GM04503 (cell line): Measurements from ENCODE around the gene MARCHF4.
"Not testable (repeated sequence)": the region's sequence is repeated elsewhere in the genome, so short reads cannot be mapped to it uniquely, and the experiment has no call there.

ENCODE experiments used
- DNase-seq: peaks from one replicate; pipeline ENCODE4 v3.0.0-alpha.2; 2012; ENCODE audit warnings: low read depth

The MARCHF4 gene

GRCh38 chr2:216392018-216392562, 19.8 kb upstream of the MARCHF4 start:
- no peak for DNase-seq

DNA sequence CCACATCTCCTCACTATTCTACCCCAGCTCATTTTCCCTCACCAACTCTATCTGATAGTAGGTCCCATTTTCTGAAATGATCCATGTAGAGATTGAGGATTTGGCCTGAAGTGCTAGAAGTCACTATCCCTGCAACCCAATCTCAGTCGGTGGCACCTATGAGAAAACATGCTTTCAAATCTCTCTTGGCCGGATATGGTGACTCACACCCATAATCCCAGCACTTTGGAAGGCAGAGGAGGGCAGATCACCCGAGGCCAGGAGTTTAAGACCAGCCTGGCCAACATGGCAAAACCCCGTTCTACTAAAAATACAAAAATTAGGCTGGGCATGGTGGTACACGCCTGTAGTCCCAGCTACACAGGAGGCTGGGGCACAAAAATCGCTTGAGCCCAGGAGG, 19.1 kb upstream of the MARCHF4 start:
- no peak for DNase-seq

DNA sequence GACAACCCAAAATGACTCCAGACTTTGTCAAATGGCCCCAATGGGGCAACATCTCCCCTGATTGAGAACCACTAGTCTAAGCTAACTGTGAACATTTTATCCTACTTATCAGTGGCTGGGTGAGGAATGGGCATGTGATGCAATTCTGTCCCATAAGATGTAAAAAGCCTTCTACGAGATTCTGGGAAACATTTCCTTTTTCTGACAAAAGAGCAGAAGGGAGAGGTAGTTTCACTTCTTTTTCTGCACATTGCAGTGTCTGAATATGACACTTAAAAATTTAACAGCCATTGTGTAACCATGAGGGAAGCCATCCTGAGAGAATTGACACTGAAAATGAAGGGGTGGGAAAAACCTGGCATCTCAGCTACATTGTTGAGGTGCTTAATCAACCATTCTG, 17.3 kb upstream of the MARCHF4 start:
- DNase-seq: no peak

GRCh38 chr2:216388046-216388884, 16.0 kb upstream of the MARCHF4 start:
- DNase-seq: no peak

- DNase-seq: no peak
Measured at GRCh38 chr2:216387262-216387661, 15.0 kb upstream of the MARCHF4 start.

DNA sequence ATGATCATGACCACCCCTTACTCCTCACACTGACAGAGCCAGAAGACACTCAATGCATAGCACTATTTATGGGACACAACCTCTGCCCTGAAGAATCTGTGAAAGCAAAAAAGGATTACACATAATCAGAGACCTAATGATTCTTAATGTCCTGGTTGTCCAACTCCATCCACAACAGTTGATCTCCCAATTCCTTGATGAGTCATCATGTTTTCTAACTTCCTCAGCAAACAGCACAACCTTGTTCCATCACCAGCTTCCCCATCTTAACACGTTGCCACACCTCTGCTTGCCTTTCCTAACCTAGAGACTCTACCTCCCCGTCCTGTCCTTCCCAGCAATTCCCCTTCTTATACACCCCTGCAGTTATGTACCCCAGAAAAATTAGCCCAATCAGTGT, 13.2 kb upstream of the MARCHF4 start:
- no peak for DNase-seq

DNA sequence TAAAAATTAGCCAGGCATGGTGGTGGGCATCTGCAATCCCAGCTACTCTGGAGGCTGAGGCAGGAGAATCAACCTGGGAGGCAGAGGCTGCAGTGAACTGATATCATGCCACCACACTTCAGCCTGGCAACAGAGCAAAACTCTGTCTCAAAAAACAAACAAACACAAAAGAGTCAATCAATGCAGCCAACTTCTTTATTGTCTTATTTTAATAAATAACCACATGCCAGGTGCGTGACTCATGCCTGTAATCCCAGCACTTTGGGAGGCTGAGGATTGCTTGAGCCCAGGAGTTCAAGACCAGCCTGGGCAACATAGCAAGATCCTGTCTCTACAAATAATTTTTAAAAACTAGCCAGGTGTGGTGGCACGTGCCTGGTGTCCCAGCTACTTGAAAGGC, 12.1 kb upstream of the MARCHF4 start:
- not testable (repeated sequence) for DNase-seq

DNA sequence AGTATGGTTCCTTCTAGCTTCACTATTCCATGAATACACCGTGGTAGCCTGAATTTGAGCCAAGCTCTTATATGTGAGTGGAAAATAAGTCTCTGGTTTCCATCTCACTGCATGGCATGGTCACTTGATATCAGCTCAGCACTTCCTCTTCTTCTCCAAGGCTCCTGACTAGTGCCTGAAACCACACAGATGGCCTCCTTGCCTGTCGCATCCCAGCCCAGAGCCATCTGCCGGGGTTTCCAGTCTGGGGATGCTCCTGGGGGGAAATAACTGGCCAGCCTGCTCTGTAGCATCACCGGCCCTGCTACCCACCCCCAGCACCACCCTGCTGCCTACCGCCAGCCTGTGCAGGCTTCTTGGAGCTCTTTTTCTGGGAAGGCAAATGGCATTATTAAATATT, 7.7 kb upstream of the MARCHF4 start:
- no peak for DNase-seq

DNA sequence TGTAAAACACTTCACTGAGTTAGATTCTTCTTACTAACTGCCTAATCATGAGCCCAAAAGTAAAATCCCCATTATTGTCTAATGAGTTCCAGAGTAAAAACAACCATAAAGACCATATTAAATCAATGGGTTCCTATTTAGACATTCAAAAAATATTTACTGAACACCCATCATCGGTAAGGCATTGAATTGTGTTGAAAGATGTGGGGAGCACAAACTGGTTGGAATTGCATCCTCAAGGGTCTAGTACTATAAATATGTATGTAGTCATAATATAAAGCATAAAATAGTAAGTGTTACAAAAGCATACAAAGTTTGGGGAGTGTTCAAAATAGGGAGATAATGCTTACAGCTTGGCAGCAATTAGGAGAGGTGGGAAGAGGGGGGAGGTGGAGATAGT, 3.0 kb upstream of the MARCHF4 start:
- DNase-seq: peak; percentile 60

- DNase-seq: no peak
Measured at GRCh38 chr2:216373896-216374295, 1.6 kb upstream of the MARCHF4 start.

DNA sequence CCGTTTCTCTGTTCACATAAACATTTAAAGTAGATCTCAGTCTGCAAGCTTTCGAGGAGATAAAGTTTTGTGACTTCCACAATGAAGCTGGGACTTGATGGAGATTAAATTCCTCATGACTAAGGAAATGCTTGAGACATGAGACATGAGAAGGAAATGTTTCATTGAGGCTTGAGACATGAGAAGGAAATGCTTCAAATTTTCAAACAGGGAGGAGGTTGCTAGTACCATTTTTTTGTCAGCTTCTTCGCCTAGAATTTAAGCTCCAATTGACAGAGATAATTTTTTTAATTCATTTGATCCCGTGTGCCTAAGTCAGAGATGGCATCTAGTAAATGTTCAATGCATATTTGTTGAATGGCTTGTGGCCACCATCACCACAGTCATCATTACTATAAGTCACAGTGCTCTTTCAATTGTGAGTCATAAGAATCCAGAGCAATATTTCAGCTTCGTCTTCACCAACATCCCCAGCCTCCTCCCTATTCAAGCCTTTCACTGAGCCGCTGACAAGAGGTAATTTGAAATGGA, 543 bp upstream of the MARCHF4 start:
- DNase-seq: peak; percentile 90

GRCh38 chr2:216370961-216371712, 1.1 kb downstream of the MARCHF4 start:
- DNase-seq: no peak

GRCh38 chr2:216369821-216370220, 2.5 kb downstream of the MARCHF4 start:
- DNase-seq: no peak

GRCh38 chr2:216366777-216367471, 5.4 kb downstream of the MARCHF4 start:
- DNase-seq: no peak

DNA sequence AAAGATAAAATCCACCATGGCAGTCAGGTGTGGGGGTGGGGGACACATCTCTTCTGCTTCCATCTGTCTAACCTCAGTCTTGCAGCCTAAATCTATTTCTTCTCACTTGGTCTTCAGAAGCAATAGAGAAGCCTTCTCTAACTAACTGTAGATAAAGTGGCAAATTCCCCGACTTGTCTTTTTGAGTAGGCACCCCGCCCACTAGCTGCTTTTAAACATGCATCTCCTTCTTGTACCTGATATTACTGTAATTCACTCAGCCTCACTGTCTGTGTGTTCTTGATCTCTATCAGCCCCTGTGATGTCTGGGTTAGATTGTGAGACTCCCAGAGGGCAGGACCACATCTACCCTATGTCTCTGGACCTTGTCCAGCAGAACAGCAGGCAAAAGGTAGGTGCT, 6.8 kb downstream of the MARCHF4 start:
- no peak for DNase-seq

DNA sequence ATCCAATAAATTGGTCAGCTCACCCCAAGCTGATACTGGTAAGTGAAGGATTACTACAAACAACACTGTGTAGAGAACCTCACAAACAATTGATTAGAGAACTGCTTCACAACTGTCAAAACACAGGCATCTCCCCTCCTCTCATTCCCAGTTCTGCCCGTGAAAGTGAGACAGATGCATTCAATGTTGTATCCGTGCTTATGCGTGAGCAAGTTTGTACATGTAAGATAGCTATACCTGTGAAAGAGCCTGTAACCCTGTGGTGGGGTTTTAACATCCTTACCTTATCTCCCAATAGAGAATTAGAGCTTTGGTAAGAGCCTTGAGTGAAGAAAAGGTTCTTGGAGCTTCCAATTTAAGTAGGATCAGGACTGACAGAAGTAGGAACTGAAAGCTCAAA, 9.1 kb downstream of the MARCHF4 start:
- no peak for DNase-seq

- DNase-seq: no peak
Measured at GRCh38 chr2:216362730-216363129, 9.6 kb downstream of the MARCHF4 start.

DNA sequence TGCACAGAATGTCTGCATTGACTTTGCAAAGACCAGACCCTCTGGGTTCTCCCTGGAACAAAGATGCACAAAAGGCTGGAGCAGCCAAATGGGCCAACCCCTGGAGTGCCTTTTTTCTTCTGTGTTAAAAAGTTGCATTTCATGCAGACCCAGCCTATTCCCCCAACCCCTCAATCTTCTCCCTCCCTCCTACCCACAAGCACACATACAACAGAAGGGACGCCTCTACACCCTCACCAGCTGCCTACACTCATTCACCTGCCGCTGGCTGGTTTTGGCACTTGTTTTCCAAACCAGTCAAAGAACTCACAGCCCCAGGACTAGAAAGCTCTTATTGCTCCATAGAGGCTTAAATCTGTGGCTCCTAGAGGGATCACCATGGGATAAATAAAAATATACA, 16.6 kb downstream of the MARCHF4 start:
- DNase-seq: no peak

- DNase-seq: no peak
Measured at GRCh38 chr2:216354306-216354705, 18.0 kb downstream of the MARCHF4 start.

DNA sequence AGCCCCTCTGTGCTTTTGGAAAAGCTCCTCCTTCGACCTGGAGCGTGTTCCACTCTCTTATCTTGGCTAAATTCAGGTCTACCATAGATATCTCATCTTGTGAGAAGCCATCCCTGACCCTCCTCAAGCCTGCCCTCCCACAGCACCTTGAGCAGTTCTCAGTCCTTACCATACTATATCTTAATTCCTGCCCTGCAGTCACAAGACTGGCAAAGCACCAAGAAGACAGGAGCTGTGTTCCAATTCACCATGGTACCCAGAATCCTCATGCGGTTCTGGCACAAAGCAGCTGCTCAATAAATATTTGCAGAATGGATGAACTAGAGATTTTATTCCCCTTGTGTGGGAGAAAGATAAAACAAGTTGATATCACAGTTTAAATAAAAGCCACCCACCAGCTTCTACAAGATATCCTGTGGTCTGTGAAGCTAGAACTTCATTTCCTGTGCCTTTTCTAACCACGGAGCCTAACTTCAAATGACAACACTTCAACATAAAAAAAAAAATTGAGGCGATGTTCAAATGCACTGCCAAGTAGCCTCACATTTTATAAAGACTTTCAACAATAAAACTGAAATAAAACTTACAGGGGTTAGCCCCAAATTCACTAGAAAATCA, 19.5 kb downstream of the MARCHF4 start:
- DNase-seq: no peak

- no peak for DNase-seq
Measured at GRCh38 chr2:216351172-216351925, 20.9 kb downstream of the MARCHF4 start.
